GM12872 (cell line): ENCODE data around the gene SIL1.

ENCODE experiments used
- TF ChIP-seq, protein P1 (sequence below): IDR thresholded peaks from 3 replicates; pipeline ENCODE4 v1.5.1; 2011; ENCODE audit warnings: low read depth, mild to moderate bottlenecking, low read length, moderate library complexity; ENCODE audit not compliant: insufficient read depth

Gene SIL1

DNA sequence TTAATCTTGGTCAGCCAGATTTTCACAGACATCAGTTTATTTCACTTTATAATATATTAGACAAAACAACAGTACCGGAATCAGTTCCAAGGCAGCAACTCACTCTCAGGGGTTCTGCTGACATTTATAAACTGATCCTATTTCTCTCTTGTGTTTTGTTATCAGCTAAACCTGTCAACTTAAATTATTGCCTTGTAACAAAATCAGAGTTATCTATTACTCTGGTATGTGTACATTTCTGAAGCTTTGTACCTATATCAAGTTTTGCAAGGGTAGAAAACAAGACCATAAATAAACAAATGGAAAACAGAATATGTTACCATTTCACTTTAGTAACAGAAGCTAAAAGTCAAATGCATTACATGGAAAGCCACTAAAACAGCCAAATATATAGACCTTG lies 122.1 kb downstream of the SIL1 start:
- TF ChIP-seq, protein P1, sequence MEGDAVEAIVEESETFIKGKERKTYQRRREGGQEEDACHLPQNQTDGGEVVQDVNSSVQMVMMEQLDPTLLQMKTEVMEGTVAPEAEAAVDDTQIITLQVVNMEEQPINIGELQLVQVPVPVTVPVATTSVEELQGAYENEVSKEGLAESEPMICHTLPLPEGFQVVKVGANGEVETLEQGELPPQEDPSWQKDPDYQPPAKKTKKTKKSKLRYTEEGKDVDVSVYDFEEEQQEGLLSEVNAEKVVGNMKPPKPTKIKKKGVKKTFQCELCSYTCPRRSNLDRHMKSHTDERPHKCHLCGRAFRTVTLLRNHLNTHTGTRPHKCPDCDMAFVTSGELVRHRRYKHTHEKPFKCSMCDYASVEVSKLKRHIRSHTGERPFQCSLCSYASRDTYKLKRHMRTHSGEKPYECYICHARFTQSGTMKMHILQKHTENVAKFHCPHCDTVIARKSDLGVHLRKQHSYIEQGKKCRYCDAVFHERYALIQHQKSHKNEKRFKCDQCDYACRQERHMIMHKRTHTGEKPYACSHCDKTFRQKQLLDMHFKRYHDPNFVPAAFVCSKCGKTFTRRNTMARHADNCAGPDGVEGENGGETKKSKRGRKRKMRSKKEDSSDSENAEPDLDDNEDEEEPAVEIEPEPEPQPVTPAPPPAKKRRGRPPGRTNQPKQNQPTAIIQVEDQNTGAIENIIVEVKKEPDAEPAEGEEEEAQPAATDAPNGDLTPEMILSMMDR = no peak

DNA sequence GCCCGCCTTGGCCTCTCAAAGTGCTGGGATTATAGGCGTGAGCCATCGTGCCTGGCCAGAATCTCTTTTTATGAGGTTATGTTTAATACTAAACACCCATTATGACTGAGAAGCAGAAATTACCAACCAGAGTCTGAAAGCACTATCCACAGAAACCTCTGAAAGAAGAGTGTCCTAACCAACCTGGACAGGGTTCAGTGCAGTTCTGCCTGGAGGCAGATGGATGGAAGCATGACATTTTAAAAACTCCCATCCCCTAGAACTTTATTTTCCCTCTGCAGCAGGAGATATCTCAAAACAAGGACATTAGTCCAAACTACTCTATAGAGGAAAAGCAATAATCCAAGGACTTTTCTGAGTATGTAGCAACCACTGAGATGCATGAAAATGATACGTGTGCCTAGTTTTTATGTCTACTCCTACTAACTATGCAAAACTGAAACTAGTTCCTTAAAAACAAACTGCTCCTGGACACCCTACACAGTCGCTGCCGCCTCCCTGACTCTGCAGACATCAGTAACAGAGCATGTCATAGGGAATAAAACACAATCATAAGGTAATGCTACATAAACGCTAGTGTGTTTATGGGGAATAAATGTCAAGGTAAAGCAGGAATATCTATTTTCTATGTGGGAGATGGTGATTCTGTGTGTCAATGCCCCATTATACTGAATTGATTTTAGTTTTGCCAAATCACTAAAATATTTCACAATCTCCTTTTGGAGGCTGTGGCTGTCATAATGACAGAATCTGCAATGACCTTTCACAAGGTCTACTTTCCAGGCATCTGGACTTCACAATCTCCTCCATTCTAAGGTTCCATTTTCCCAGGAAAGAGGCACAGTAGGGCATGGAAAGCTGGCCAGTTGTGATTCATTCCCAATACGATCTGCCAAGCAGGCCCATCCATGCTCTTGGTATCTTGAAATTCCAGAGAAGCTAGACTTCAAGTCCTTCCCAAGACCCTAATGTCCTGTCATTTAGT lies 122.8 kb downstream of the SIL1 start:
- TF ChIP-seq, protein P1 = no peak

DNA sequence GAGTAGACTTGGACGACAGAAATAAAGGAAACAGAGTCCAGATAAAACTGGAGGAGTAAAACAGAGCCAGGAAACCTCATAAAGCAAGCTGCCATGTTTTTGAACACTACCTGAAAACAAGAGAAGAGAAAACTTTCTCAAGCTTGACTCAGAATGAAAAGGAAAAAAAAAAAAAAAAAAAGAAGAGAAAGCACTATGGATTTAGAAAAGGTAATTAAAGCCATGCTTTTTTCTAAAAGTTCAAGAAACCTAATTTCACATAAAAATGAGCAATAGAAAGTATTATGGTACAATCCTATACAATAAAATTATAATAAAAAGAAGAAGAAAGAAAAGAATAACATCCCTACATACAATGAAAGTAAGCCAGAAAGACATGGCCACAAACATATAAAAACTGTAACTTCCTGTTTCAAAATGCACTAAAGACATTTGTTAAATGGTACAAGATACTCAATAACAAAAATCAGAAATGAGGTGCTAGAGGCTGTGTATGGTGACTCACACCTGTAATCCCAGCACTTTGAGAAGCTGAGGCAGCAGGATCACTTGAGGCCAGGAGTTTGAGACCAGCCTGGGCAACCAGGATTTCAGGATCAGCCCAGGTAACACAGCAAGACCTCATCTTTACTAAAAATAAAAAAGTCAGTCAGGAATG lies 129.5 kb downstream of the SIL1 start:
- TF ChIP-seq, protein P1 = no peak

DNA sequence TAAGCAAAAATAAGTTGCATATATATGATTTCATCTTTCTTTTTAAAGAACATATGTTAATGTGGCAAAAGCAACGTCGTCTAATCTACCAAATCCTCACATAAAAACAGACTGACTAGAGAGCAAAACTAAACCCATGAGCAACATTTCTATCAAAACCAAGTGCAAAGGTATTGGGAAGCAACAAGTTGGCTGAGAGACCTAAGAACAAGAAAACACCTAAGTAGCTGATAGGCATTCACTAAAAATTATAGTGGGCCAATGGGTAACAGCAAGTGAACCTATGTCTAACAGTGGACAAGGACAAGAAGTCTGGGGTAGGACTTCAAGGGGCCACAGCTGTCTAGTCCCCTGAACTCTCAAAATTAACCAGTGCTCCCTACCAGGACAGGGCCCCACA lies 130.1 kb downstream of the SIL1 start:
- TF ChIP-seq, protein P1 = no peak

DNA sequence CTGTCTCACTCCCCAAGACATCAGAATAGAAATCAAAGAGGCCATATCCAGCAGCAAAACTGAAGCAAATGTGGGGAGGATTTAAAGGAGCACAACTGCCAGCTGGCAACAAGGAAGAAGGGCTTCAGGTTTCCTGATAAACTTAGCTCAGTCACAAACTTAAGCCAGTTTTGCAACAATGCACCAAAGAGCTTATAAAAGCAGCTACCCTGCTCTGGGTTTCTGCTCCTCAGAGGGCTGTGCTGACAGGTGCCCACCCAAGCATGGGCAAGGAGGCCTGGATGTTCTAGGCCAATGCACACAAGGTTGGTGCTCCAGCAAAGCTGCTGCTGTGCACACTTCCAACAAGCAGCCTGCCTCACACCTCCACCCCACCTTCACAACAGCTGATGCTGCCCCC lies 132.9 kb downstream of the SIL1 start:
- TF ChIP-seq, protein P1 = no peak

DNA sequence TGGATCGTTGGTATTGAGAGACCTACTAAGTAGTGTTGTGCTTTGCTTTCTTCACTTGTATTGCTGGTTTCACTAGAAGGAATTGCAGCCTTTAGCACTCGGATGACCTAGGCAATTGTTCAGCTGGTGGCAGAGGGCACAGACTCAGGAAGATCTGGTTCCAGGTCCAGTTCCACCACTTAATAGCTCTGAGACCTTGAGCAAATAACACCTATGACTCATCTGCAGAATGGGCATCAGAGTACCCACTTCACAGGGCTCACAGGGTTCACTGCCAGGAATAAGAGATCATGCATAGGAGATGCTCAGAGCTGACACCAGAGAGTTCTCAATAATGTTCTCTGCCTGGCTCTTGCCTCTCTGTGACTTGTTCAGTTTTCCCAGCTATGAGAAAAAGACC lies 133.6 kb downstream of the SIL1 start:
- TF ChIP-seq, protein P1 = no peak

DNA sequence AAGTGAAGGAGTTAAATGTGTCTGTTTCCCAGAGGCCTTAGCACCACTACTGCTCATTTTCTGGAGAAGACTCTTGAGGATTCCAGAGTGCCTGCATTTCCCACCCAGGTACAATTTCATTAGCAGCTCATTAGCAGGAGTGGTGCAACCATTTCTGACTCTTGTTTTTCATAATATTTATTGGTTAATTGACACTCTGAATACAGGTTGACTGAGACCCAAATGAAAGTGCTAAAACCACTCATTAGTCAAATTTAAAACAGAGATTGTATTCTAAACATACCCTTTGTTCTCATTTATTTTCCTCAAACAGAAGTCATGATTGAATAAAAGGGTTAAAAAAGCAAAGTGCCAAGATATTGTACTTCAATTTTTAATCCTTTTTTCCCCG lies 134.5 kb downstream of the SIL1 start:
- TF ChIP-seq, protein P1 = no peak
